Measurements from ENCODE around the gene LSM14A. TPM values are rescaled to one million over a fixed set of nuclear protein-coding genes. Genes with fewer than 3 reads are reported as not detected.
A peak's percentile ranks its signal among the peaks of the same experiment; 100 is the strongest.

Gene LSM14A
- total and polyA plus RNA-seq, 9 of the 15 experiments (the other 6 are each of a cell fraction or from before 2014, with no cell fraction given), result 19.5 to 150 (median 95.1) TPM

GRCh38 chr19:34171877-34172660 lies at the start of gene LSM14A (continued):
- TF ChIP-seq, protein P1, sequence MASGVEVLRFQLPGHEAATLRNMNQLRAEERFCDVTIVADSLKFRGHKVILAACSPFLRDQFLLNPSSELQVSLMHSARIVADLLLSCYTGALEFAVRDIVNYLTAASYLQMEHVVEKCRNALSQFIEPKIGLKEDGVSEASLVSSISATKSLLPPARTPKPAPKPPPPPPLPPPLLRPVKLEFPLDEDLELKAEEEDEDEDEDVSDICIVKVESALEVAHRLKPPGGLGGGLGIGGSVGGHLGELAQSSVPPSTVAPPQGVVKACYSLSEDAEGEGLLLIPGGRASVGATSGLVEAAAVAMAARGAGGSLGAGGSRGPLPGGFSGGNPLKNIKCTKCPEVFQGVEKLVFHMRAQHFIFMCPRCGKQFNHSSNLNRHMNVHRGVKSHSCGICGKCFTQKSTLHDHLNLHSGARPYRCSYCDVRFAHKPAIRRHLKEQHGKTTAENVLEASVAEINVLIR (CRISPR knock-in tag; IDR thresholded peaks at IDR 0.05), result no peak
- TF ChIP-seq ZNF282 (CRISPR knock-in tag; IDR thresholded peaks at IDR 0.05) (no peak; the same call in 1 of the 2 replicates), RNF2 (IDR thresholded peaks at IDR 0.05) (peak; percentile 61; the same call in 1 of the 2 replicates), FOSL1 (tag; conservative IDR thresholded peaks at IDR 0.05) (peak; percentile 47; the same call in 1 of the 2 replicates), ATF1 (CRISPR knock-in tag; IDR thresholded peaks at IDR 0.05) (no peak), ATF1 (tag; IDR thresholded peaks at IDR 0.05) (peak; percentile 67), NFIX (CRISPR knock-in tag; IDR thresholded peaks at IDR 0.05; ENCODE audit: low read depth) (no peak), HNRNPLL (IDR thresholded peaks at IDR 0.05; ENCODE audit: low read depth, low read length, poor library complexity, severe bottlenecking) (peak; percentile 69), HDAC8 (tag; IDR thresholded peaks at IDR 0.05) (0 out of 2 replicates have a peak, but pooled peaks have one; percentile 81), BDP1 (IDR thresholded peaks at IDR 0.05; ENCODE audit: insufficient read depth, insufficient read length) (no peak), ZNF395 (CRISPR knock-in tag; IDR thresholded peaks at IDR 0.05) (no peak), SIN3B (IDR thresholded peaks at IDR 0.05; ENCODE audit: low read depth) (peak; percentile 69), THRAP3 (IDR thresholded peaks at IDR 0.05; ENCODE audit: borderline replicate concordance) (no peak), SIX5 (IDR thresholded peaks at IDR 0.05; ENCODE audit: borderline replicate concordance in 1 of 2, insufficient read depth in 1 of 2, low read depth in 1 of 2, low read length in 2 of 2) (no peak), THRB (CRISPR knock-in tag; conservative IDR thresholded peaks at IDR 0.05) (no peak), HSF4 (CRISPR knock-in tag; IDR thresholded peaks at IDR 0.05; ENCODE audit: borderline replicate concordance) (peak; percentile 43; the same call in 1 of the 2 replicates), FUS (optimal IDR thresholded peaks at IDR 0.05; ENCODE audit: low read depth, low read length) (peak; percentile 7), ZNF583 (CRISPR knock-in tag; IDR thresholded peaks at IDR 0.05) (peak; percentile 56; the same call in 1 of the 2 replicates), ZNF644 (tag; IDR thresholded peaks at IDR 0.05; ENCODE audit: low read depth) (peak; percentile 21; the same call in 1 of the 2 replicates)
- TF ChIP-seq, protein P2, sequence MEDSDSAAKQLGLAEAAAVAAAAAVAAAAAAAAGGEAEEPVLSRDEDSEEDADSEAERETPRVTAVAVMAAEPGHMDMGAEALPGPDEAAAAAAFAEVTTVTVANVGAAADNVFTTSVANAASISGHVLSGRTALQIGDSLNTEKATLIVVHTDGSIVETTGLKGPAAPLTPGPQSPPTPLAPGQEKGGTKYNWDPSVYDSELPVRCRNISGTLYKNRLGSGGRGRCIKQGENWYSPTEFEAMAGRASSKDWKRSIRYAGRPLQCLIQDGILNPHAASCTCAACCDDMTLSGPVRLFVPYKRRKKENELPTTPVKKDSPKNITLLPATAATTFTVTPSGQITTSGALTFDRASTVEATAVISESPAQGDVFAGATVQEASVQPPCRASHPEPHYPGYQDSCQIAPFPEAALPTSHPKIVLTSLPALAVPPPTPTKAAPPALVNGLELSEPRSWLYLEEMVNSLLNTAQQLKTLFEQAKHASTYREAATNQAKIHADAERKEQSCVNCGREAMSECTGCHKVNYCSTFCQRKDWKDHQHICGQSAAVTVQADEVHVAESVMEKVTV (CRISPR knock-in tag; IDR thresholded peaks at IDR 0.05), result no peak

Measured in K562 (cell line).